Measurements from ENCODE around the gene SELENOO.

The SELENOO gene

GRCh38 chr22:50243685-50244419 is 43.0 kb downstream of the SELENOO start:
- no peak for DNase-seq

DNA sequence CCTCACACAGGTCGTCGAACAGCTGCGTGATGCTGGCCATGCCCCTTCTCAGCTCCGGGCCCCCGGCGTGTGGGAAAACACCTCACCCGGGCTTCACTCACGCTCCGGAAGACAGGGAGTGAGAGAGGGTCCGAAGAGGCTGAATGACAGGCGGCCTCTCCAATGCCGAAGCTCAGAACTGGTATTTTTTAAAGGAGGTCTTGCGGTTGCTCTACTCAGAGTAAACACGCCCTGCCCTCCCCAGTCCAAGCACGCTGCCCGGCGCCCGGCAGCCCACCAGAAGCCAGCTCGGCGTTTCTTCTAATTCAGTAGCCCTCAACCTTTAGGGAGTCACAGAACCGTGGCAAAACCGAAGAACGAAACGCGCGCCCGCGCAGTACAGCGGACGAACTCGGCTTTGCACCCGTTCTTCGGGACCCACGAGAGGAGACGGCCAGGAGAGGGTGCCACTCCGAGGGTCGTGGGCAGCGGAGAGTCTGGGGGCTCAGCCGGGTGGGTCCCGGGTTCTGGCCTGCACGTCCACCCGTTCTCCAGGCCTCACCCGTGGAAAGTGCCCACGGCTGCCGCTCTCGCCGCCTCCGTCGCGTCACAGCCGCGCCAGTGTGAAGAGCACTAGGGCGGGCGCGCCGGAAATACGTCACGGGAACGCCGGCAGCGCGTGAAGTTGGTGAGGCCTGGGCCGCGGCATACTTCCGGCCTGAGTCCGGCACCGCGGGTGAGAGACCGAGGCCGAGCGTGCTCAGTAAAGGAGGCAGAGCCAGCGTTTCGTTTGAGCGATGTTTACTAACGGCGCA is 43.8 kb downstream of the SELENOO start, which contains the start of gene TUBGCP6:
Gene TUBGCP6, minus strand, starts transcription at position 604 of the 794 bp plus-strand sequence. Its CDS starts 564 bp downstream, at position 40.
- DNase-seq, result peak; percentile 93

DNA sequence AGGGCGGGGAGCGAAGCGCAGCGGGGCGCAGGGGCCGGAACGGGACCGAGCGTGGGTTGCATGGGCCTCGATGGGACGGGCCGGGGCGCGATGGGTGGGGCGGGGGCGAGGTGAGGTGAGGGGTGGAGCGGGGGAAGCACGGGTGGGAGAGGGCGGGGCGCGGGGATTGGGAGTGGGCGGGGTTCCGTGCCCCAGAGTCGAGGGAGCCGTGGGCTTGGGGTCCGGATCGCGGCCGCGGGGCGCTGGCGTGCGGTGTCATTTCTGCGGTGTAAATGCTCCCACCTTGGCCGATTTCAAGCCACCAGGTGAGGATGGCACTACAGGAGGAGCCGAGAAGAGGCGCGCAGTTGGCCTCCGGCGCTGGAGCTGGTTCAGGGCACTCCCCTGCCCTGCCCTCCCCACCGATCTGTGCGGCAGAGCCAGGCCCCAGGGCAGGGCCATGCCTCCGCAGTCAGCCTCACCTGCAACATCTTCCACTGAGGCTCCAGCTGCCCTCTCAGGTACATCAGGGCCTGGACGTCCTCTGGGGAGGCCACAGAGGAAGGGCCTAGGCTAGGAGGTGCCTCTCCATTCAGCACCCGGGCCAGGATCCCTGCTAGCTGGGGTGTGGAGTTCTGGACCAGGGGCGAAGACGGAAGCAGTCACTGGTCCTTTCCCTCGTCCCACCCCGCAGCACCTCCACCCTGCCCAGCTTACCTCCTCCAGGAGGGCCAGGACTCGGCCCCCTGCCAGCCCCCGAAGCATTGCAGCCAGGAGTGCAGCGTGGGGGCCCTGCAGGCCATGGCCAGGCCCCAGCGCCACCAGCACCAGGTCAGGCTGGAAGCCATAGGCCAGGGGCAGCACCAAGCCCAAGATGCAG is 44.6 kb downstream of the SELENOO start:
- DNase-seq, result no peak

GRCh38 chr22:50246242-50247175 is 45.7 kb downstream of the SELENOO start:
- no peak for DNase-seq

GRCh38 chr22:50247748-50248147 is 46.9 kb downstream of the SELENOO start:
- peak; percentile 43 for DNase-seq

- DNase-seq, result no peak
Observed at GRCh38 chr22:50248196-50249081, 47.6 kb downstream of the SELENOO start.

DNA sequence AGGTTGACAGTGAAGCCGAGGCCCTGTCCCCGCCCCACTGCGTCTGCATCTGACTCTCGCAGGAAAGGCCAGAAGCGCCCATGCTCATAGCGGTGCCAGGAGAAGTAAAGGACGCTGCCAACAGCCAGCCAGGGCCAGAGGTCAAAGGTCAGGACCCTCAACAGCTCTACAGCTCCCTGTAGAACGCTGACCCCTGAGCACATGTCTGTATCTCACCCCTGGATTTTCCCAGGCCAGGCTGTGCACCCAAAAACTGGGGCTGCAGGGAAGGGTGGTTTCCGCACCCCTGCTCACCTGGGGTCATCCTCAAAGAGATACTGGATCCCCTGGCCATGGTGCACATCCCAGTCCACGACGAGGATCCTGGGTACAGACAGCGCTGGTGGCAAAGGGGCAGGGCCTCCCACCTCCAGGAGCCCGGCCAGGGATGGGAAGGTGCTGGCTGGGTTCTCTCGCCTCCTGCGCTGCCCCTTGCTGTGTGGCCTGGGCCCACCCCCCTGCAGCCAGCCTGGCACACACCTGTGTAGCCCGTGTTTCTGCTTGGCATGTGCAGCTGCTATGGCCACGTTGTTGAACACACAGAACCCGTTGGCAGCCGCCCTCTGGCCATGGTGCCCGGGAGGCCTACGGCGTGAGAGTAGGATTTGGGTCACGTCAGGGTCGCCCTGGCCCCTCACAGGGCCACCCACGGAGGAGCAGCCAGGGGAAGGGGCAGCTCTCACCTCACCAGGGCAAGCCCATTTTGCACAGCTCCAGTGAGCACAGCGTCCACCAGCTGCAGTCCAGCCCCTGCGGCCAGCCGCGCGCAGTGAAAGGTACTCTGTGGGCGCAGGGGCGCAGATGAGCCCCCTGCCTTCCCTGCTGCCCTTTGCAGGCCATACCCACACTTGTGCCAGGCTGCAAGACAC is 48.8 kb downstream of the SELENOO start:
- no peak for DNase-seq

GRCh38 chr22:50250249-50250554 is 49.4 kb downstream of the SELENOO start:
- DNase-seq, result no peak

DNA sequence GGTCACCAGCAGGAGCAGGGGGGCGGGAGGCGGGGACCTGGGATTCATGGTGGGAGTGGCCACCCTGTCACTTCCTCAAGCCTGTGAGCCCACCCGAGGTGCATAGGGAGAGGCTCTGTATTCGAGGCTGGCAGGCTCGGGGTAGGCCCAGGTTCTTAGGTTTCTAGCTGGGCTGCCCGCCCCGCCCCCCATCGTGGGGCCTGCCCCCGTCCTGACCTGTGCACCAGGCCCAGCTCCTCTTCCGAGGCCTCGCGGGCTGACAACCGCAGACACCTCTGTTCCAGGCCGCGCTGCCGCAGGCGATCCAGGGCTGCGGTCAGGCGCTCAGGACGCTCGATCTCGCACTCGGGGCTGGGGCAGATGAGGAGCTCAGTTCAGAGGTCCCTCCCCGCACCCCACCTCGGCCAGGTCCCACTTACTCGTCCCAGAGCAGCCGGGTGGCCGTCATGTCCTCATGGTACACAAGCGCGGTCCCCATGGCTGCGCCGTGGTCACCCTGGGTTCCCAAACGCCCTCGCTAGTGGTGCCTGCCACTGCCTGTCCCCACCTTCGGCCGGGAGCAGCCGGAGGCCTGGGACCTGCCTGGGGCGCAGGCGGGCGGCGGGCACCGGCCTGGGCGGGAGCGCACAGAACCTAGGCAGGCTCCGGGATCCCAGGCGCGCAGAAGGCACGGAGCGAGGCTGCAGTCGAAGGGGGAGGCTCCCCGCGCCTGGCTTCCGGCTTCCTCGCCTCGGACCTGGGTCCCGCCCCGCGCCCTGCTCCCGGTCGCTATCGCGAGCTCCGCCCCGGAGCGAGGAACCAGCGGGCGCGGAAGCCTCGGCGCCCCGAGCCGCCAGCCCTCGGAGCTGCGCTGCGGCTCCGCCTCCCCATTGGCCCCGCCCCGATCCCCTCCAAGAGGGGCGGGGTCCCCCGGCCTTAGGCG is 50.0 kb downstream of the SELENOO start, which contains the start of gene HDAC10:
Gene HDAC10, minus strand, starts transcription at position 711 of the 922 bp plus-strand sequence. Its CDS starts 233 bp downstream, at position 478.
- peak; percentile 83 for DNase-seq

DNA sequence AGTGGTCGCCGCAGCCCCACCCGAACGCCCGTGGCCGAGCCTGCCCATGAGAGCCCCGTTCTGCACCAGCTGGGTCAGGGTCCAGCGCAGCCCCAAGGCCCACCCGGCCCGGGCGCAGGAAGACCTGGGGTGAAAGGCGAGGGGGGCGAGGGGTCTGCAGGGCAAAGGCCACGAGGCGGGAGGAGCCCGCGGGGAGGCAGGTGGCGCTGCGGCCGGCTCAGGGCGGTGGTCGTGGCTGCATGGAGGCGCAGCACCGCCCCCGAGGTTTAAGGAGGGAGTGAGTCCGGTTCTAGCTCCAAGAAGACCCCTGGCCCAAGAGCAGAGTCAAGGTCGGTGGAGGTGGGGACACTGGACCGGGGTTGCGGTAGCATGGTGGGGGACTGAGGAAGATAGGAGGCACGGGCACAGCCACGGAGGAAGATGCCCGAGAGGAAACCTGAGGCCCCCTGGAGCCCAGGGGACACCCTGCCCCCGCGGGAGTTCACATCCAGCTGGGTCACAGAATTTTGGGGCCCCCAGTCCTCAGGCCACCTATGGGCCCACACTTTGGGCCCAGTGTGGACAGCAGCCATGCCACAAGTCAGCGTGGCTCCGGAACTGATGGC is 50.8 kb downstream of the SELENOO start:
- DNase-seq, result no peak

DNA sequence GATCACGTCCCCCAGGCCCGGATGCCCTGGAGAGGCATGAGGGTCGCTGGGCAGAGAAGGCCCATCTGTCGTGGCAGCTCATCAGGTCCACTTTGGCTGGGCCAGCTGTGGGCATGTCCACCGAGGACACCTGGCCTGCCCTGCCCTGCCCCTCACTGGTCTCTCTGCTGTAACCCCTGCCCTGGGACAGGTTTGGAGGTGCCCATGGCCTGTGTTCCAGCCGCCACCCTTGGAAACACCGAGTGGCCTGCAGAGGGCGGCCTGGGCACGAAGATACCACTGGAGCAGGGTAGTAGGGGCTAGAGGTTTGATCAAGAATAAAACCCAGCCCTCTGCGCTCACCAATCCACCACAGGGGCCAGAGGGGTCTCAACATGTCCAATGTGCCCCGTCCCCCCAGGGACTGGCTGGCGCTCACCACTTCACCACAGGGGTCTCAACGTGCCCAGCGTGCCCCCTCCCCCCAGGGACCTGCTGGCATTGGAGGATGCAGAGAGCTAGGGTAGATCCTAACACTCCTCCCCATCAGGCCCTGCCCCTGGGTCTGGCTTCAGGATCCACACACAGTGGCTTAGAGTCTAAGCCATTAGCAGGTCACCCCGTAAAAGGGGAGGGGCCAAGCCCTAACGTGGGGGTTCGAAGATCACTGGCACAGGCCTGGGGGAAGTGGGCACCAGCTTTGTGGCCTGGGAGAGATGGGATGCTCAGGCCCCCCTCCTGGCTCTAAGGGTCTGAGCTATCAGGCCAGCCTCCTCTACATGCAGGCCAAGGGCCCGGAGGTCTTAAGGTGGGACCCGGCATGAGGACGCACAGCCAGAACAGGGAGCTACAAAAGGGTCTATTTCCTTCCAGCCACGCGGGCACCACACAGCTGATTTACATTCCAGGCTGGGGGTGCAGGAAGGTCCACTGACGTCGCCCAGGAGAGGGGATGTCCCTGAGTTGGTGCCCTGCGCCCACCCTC is 51.6 kb downstream of the SELENOO start:
- DNase-seq, result peak; percentile 73

DNA sequence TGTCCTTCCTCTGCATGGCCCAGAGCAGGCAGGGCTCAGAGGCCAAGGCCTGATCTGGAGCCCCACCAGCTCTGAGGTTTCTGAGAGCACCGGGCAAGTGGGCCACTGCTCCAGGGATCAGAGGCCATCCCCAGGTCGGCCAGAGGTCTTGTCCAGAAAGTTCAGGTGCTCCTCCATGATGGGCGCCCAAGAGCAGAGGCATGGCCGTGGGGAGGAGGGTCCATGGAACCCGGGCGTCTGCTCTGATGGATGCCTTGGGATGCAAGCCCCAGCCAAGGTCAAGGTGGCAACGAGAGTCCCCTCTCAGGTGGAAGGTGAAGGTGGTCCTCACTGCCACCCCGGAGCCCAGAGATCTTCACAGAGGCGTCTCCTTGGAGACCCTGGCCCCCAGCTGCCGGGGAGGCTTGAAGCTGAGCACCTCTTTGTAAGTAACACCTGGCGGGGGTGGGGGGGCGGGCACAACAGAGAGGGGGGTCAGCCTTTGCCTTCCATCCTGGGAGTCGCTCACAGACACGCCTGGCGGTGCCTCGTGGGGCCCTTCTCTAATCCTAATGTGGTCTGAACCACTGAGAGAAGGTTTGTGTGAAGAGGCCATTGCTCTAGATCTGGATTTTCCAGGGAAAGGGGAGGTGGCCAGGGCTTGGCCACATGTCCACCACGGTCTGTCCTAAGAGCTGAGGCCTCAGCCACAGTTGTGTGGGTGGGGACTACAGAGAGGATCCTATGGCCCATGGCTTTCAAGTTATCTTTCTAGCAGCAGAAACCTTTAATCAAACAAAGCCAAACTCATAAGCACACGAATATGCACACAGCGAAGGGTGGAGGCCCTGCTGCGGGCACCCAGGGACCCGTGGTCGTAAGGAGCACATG is 52.5 kb downstream of the SELENOO start:
- peak; percentile 29 for DNase-seq

DNA sequence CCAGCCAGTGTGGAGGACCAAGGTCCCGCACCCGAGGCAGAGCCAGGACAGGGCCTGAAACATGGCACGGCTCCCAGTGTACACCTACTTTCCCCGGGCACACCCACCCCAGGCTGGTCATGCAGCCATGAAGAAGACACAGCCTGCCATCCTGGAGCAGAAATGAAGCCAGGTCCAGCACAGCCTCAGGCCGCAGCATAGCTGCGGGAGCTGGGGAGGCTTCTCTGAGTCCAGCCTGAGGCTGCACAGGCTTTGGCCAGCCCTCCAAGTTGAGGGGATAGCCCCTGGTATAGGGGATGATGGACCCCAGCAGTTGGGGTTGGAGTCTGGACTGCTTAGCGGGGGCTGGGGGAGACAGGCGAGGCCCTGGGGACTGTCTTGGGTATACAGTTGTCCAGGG is 53.1 kb downstream of the SELENOO start:
- no peak for DNase-seq

DNA sequence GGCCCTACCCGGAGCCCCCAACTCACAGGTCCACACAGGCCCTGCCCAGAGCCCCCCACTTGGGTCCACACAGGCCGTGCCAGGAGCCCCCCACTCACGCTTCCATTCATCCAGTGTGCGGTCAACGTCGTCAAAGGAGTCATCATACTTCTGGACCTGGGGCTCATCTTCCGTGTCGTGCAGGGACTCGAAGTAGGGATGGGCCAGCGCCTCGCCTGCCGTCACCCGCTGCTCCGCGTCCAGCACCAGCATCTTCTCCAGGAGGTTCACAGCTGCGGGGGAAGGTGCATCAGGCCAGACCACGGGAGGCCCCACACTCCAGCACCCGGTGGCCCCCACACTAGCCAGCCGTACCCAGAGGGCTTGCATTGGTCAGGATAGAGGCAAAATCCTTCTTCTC is 54.3 kb downstream of the SELENOO start:
- DNase-seq, result no peak

DNA sequence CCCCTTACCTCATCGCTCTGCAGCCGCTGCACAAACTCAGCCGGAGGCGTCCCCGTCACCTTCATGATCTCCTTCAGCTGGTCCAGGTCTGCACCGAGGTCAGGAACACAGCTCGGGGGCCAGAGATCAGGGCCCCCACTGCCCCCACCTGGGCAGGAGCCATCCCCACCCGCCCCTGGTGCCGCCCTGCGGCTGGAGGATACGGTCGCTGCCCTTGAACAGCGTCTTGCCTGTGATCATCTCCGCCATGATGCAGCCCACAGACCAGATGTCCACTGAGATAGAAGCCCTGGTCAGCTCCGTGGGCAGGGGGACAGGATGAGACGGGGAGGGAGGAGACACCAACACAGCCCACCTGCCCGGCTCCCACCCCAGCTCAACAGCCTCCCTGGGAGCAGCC is 54.8 kb downstream of the SELENOO start:
- DNase-seq, result no peak

- no peak for DNase-seq
Observed at GRCh38 chr22:50256258-50256862, 55.5 kb downstream of the SELENOO start.
